ENCODE measurements around the gene CAMKK1. TPM values are rescaled to one million over a fixed set of nuclear protein-coding genes. Genes with fewer than 3 reads are reported as not detected.

Gene CAMKK1
- total and polyA plus RNA-seq, 11 donors: 2.0 to 6.8 (median 4.2) TPM

GRCh38 chr17:3915995-3916696, 23.3 kb upstream of the CAMKK1 start, which contains the start of gene P2RX1:
Gene P2RX1, minus strand, starts transcription at chr17:3916465. Its CDS starts 240 bp downstream, at chr17:3916225.
- Histone ChIP-seq H3K4me1 (peaks cover 3 to 50% (median 36%) of the 10 kb centered on the region in 12 donors), H3K27ac (peak within 1 kb of the TSS in 8 of 12 donors; percentile 4 to 79 (median 45)), H3K36me3 (no peaks in the 10 kb centered on the region), H3K4me3 (peak within 1 kb of the TSS in 6 of 12 donors; percentile 1 to 53 (median 16)), H3K27me3 (no peaks in the 10 kb centered on the region), H3K9me3 (no peaks in the 10 kb centered on the region)
- DNase-seq: peak in 3 of 5 donors; percentile 48 to 51 (median 50)
- TF ChIP-seq POLR2A (IDR thresholded peaks at IDR 0.05): no peak
- TF ChIP-seq, protein P1, sequence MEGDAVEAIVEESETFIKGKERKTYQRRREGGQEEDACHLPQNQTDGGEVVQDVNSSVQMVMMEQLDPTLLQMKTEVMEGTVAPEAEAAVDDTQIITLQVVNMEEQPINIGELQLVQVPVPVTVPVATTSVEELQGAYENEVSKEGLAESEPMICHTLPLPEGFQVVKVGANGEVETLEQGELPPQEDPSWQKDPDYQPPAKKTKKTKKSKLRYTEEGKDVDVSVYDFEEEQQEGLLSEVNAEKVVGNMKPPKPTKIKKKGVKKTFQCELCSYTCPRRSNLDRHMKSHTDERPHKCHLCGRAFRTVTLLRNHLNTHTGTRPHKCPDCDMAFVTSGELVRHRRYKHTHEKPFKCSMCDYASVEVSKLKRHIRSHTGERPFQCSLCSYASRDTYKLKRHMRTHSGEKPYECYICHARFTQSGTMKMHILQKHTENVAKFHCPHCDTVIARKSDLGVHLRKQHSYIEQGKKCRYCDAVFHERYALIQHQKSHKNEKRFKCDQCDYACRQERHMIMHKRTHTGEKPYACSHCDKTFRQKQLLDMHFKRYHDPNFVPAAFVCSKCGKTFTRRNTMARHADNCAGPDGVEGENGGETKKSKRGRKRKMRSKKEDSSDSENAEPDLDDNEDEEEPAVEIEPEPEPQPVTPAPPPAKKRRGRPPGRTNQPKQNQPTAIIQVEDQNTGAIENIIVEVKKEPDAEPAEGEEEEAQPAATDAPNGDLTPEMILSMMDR (IDR thresholded peaks at IDR 0.05): no peak
- WGBS, 4 donors: 64 to 73% (median 71%) methylated on average over 16 to 28 of the region's 28 CpGs
- peak in 2 of 4 donors; percentile 29 to 51 for ATAC-seq
- intact Hi-C loops (cut with DNase I): loop anchor here in 5 of 10 donors (5.0 to 10.0 kb wide), 4 partner anchors 86 to 181 kb away; no protein-coding TSS in a partner anchor

DNA sequence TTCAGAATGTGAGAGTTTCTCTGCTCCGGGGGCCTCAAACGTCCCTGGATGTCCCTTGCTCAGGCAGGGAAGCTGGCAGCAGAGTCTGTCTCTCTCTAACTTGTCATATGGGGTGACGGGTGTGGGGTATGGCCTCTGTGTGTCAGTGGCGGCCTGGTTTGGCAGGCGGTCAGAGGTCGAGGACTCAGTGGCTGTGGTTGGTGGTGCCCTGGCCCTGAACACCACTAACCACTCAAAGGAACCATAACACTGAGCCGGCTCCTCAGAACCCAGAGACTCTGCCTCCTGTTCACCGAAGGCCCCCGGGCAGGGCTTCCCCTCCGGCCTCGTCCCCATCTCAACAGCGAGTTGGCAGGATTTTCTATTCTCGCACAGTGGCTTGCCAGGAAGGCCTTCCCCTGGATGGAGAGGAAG, 22.7 kb upstream of the CAMKK1 start:
- Histone ChIP-seq H3K4me3 (peak overlapping the region in 5 of 12 donors; percentile 1 to 53 (median 18)), H3K4me1 (peaks cover 3 to 54% (median 38%) of the 10 kb centered on the region in 12 donors), H3K27me3 (no peaks in the 10 kb centered on the region), H3K27ac (peak overlapping the region in 3 of 12 donors; percentile 31 to 79 (median 63)), H3K9me3 (no peaks in the 10 kb centered on the region), H3K36me3 (no peaks in the 10 kb centered on the region)
- ATAC-seq (no peak), DNase-seq (no peak)
- TF ChIP-seq, protein P1 (IDR thresholded peaks at IDR 0.05): no peak
- TF ChIP-seq POLR2A (IDR thresholded peaks at IDR 0.05): no peak
- intact Hi-C loops (cut with DNase I): loop anchor here in 5 of 10 donors (5.0 to 10.0 kb wide), 4 partner anchors 87 to 181 kb away; no protein-coding TSS in a partner anchor
- 71 to 83% (median 75%) methylated on average over 12 to 13 of the region's 13 CpGs for WGBS, 4 donors

GRCh38 chr17:3914312-3914670, 21.4 kb upstream of the CAMKK1 start:
- peak overlapping the region in 3 of 12 donors; percentile 9 to 79 (median 41) for H3K27ac ChIP-seq
- H3K9me3 ChIP-seq: no peaks in the 10 kb centered on the region
- intact Hi-C loops (cut with DNase I): loop anchor here in 9 of 10 donors (1.0 to 10.0 kb wide), 8 partner anchors 47 to 179 kb away; no protein-coding TSS in a partner anchor
- ATAC-seq (no peak), DNase-seq (no peak)
- peaks cover 3 to 53% (median 36%) of the 10 kb centered on the region in 12 donors for H3K4me1 ChIP-seq
- TF ChIP-seq, protein P1 (IDR thresholded peaks at IDR 0.05): no peak
- no peak for TF ChIP-seq POLR2A (IDR thresholded peaks at IDR 0.05)
- H3K36me3 ChIP-seq: no peaks in the 10 kb centered on the region
- 78 to 92% (median 89%) methylated on average over 4 to 10 of the region's 10 CpGs for WGBS, 4 donors
- H3K4me3 ChIP-seq: peak overlapping the region in 2 of 12 donors; percentile 12 to 53
- H3K27me3 ChIP-seq: no peaks in the 10 kb centered on the region
